GM23248 (cell line): ENCODE measurements around the gene TENM4.

Source experiments
- EZH2 ChIP-seq: fragments of 200-600 bp; sonication (generic); IDR thresholded peaks from 2 replicates; pipeline ENCODE4 v1.6.1; 2018; ENCODE audit warnings: antibody characterized with exemption, mild to moderate bottlenecking; ENCODE audit not compliant: insufficient read depth, poor library complexity, severe bottlenecking
- EZH2phosphoT487 ChIP-seq: fragments of 200-600 bp; sonication (generic); IDR thresholded peaks from 2 replicates; pipeline ENCODE4 v1.6.1; 2018; ENCODE audit warnings: antibody characterized with exemption, moderate library complexity, mild to moderate bottlenecking, low read depth; ENCODE audit not compliant: insufficient read depth

GRCh38 chr11:79088967-79089366, 351.9 kb downstream of the TENM4 start:
- TF ChIP-seq EZH2: no peak
- TF ChIP-seq EZH2phosphoT487: no peak
